HCT116 (cell line): ENCODE data around the gene MAP4. TPM values are rescaled to one million over a fixed set of nuclear protein-coding genes. Genes with fewer than 3 reads are reported as not detected.

Experiments
- ATAC-seq: fragments of 200-7000 bp; cut with Tn5 transposase; 2 replicates; pipeline ENCODE4 v1.9.1; 2020; ENCODE audit warnings: mild to moderate bottlenecking, moderate library complexity
- BruUV-seq: library from RNA; stranded (reverse); fragments of 400-500 nt; replicated peaks from 2 replicates; lab custom pipeline; 2021; lab: Mats Ljungman, UMichigan
- CTCF ChIA-PET: fragments of 300-600 bp; sonication (Branson Sonifier 250); formaldehyde crosslinking; loops from one replicate; lab custom pipeline; 2021; ENCODE audit warnings: antibody characterized with exemption; lab: Charles Lee
- POLR2A ChIA-PET: fragments of 300-600, 350-600 bp; sonication (Branson Sonifier 250); formaldehyde crosslinking; loops from one replicate; lab custom pipeline; 2021; ENCODE audit warnings: antibody characterized with exemption; lab: Charles Lee
- RAD21 ChIA-PET, 2 experiments: fragments of 300-600 bp; sonication (Branson Sonifier 250); formaldehyde crosslinking; loops; one replicate each; lab custom pipeline; 2023; ENCODE audit warnings: low total read pairs in 2 of 2; ENCODE audit not compliant: uncharacterized antibody in 2 of 2, unreplicated experiment in 2 of 2, low non-redundant PET in 1 of 2; lab: Charles Lee
- DNase-seq: peaks from one replicate; pipeline ENCODE4 v3.0.0-alpha.2; 2010; ENCODE audit warnings: low read depth, low spot score
- H2AFZ ChIP-seq: fragments of 200-600 bp; shearing (Covaris generic), sonication (generic); 2 replicates; pipeline ENCODE4 v1.6.1; 2017; ENCODE audit warnings: low read depth, mixed run types, mixed read lengths, antibody characterized with exemption, low read length; ENCODE audit not compliant: poor library complexity, severe bottlenecking
- H3K27ac ChIP-seq: 2 replicates; pipeline ENCODE4 v1.5.1; 2012; ENCODE audit warnings: low read depth, low read length
- H3K27me3 ChIP-seq: fragments of 200-600 bp; sonication (generic); 2 replicates; pipeline ENCODE4 v1.6.1; 2016; ENCODE audit warnings: mixed run types, low read length, mixed read lengths; ENCODE audit not compliant: insufficient read depth
- H3K36me3 ChIP-seq, 2 experiments: fragments of 200-500 bp in 1 of 2; fragments of 200-600 bp in 1 of 2; sonication (Bioruptor generic) in 1 of 2; sonication (generic) in 1 of 2; 2 replicates each; pipeline versions ENCODE4 v1.5.1 to v1.6.1; 2014 to 2016; ENCODE audit warnings: low read length in 2 of 2, inconsistent platforms in 1 of 2, mixed read lengths in 1 of 2, mixed run types in 1 of 2; ENCODE audit not compliant: insufficient read depth in 2 of 2, control insufficient read depth in 1 of 2
- H3K4me1 ChIP-seq, 2 experiments: fragments of 200-600 bp in 1 of 2; sonication (generic) in 1 of 2; 2 replicates each; pipeline versions ENCODE4 v1.5.1 to v1.6.1; 2012 to 2017; ENCODE audit warnings: low read length in 2 of 2, inconsistent platforms in 1 of 2, mild to moderate bottlenecking in 1 of 2, mixed read lengths in 1 of 2, mixed run types in 1 of 2, moderate library complexity in 1 of 2; ENCODE audit not compliant: insufficient read depth in 2 of 2, control insufficient read depth in 1 of 2
- H3K4me2 ChIP-seq: fragments of 200-600 bp; sonication (generic); 2 replicates; pipeline ENCODE4 v1.6.1; 2017; ENCODE audit warnings: mixed run types, low read length, mixed read lengths
- H3K4me3 ChIP-seq, 2 experiments: fragments of 200-600 bp in 1 of 2; sonication (generic) in 1 of 2; replicated peaks in 1 of 2; 2 replicates each; pipeline ENCODE4 v1.5.1; 2011 to 2016; ENCODE audit warnings: low read length in 2 of 2, control low read depth in 1 of 2, low read depth in 1 of 2, mild to moderate bottlenecking in 1 of 2, mixed read lengths in 1 of 2, mixed run types in 1 of 2
- H3K79me2 ChIP-seq: fragments of 200-600 bp; sonication (generic); 2 replicates; pipeline ENCODE4 v1.6.1; 2017; ENCODE audit warnings: mild to moderate bottlenecking, mixed run types, low read length, moderate library complexity, mixed read lengths; ENCODE audit not compliant: insufficient read depth
- H3K9ac ChIP-seq: fragments of 200-600 bp; sonication (generic); 2 replicates; pipeline ENCODE4 v1.6.1; 2016; ENCODE audit warnings: low read length, mixed read lengths
- H3K9me2 ChIP-seq: fragments of 200-600 bp; sonication (generic), shearing (Covaris generic); 2 replicates; pipeline ENCODE4 v1.6.1; 2017; ENCODE audit warnings: mixed run types, mild to moderate bottlenecking, moderate library complexity; ENCODE audit not compliant: insufficient read depth
- H3K9me3 ChIP-seq, 2 experiments: fragments of 200-500 bp in 1 of 2; fragments of 200-600 bp in 1 of 2; sonication (Bioruptor generic) in 1 of 2; sonication (generic) in 1 of 2; 2 replicates each; pipeline ENCODE4 v1.6.1; 2014 to 2017; ENCODE audit warnings: low read length in 2 of 2, mixed read lengths in 2 of 2, inconsistent platforms in 1 of 2, low read depth in 1 of 2, mild to moderate bottlenecking in 1 of 2, mixed run types in 1 of 2, moderate library complexity in 1 of 2; ENCODE audit not compliant: control insufficient read depth in 1 of 2, insufficient read depth in 1 of 2
- H4K20me1 ChIP-seq: fragments of 200-600 bp; sonication (generic), shearing (Covaris generic); 2 replicates; pipeline ENCODE4 v1.6.1; 2017; ENCODE audit warnings: mixed run types, mild to moderate bottlenecking, moderate library complexity; ENCODE audit not compliant: insufficient read depth
- EZH2phosphoT487 ChIP-seq: fragments of 200-600 bp; IDR thresholded peaks from 2 replicates; pipeline ENCODE4 v1.6.1; 2018; ENCODE audit warnings: antibody characterized with exemption, borderline replicate concordance
- POLR2AphosphoS5 ChIP-seq: IDR thresholded peaks from 2 replicates; pipeline ENCODE4 v1.6.1; 2011; ENCODE audit warnings: mild to moderate bottlenecking, low read depth, low read length, moderate library complexity
- RAD21 ChIP-seq: IDR thresholded peaks from 2 replicates; pipeline ENCODE4 v1.6.1; 2012; ENCODE audit warnings: low read depth, mild to moderate bottlenecking
- SRF ChIP-seq: IDR thresholded peaks from 2 replicates; pipeline ENCODE4 v1.6.1; 2012; ENCODE audit warnings: low read depth
- TCF7L2 ChIP-seq: IDR thresholded peaks from 2 replicates; pipeline ENCODE4 v1.7.0; 2011; ENCODE audit warnings: borderline replicate concordance, inconsistent platforms; ENCODE audit not compliant: insufficient read depth, insufficient read length; ENCODE audit errors: extremely low read depth
- ZFX ChIP-seq: fragments of 450-650 bp; IDR thresholded peaks from 2 replicates; pipeline ENCODE4 v1.6.1; 2017
- intact Hi-C: fragments of 100-400 bp; cut with micrococcal nuclease; formaldehyde crosslinking; loops from 2 replicates; pipeline ENCODE4 v1.10.0; 2022
- total RNA-seq: library from RNA; stranded (reverse); gene quantifications from one replicate; pipeline ENCODE4 v1.2.1, GENCODE V29; 2021; ENCODE audit not compliant: unreplicated experiment
- TF ChIP-seq, protein P1 (sequence below): IDR thresholded peaks from 2 replicates; pipeline ENCODE4 v1.6.1; 2012; ENCODE audit warnings: low read depth

MAP4 gene
- total RNA-seq, 1 experiment from 2014 or later: 200 TPM

DNA sequence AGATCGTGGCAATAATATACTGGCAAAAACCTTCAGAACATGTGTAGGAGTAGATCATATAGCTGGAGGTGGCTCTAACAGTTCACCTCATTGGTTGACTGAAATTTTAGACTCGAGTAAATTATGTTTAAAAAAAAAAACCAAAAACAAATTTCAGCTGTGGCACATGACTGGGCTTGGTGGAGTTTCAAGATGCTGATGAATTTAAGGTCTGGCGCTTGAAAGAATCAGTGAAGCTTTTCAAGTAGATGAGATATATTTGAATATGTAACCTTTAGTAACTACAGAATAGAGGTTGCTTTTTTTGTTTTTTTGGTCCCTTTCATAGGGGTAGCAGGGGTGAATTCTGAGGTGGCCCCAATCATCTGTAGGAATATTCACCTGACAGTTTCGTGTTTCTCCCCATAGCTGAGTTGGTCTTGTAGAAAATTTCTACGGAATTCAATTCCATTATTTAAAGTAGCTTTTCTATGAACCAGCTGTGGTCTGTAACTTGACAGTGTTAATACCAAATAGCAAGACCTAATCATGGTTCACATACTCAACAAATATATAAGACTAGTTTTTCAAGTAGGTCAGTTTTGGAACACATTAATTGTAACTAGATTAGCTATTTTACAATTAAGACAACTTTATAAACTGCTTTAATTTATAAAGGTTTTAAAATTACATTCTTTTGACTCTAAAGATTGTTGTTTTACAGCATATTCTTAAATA lies 65.6 kb downstream of the MAP4 start:
- intact Hi-C loops: no loop called here
- no peaks in the 10 kb centered on the region for H3K9me2 ChIP-seq
- ChIA-PET CTCF (no interaction called here), POLR2A (no interaction called here), RAD21 (no interaction called here)
- H3K4me1 ChIP-seq: no peaks in the 10 kb centered on the region
- H3K36me3 ChIP-seq: no peaks in the 10 kb centered on the region
- no peak overlapping the region for H3K4me2 ChIP-seq
- no TSS peak for BruUV-seq
- no peaks in the 10 kb centered on the region for H4K20me1 ChIP-seq
- H3K9me3 ChIP-seq: no peaks in the 10 kb centered on the region
- no peaks in the 10 kb centered on the region for H3K27me3 ChIP-seq
- H2AFZ ChIP-seq: no peak overlapping the region
- H3K27ac ChIP-seq: no peak overlapping the region
- peaks cover 11% of the 10 kb centered on the region; the same call in 1 of the 2 replicates for H3K79me2 ChIP-seq
- TF ChIP-seq SRF (no peak), POLR2AphosphoS5 (no peak), EZH2phosphoT487 (no peak), TCF7L2 (no peak), RAD21 (no peak), ZFX (no peak)
- TF ChIP-seq, protein P1, sequence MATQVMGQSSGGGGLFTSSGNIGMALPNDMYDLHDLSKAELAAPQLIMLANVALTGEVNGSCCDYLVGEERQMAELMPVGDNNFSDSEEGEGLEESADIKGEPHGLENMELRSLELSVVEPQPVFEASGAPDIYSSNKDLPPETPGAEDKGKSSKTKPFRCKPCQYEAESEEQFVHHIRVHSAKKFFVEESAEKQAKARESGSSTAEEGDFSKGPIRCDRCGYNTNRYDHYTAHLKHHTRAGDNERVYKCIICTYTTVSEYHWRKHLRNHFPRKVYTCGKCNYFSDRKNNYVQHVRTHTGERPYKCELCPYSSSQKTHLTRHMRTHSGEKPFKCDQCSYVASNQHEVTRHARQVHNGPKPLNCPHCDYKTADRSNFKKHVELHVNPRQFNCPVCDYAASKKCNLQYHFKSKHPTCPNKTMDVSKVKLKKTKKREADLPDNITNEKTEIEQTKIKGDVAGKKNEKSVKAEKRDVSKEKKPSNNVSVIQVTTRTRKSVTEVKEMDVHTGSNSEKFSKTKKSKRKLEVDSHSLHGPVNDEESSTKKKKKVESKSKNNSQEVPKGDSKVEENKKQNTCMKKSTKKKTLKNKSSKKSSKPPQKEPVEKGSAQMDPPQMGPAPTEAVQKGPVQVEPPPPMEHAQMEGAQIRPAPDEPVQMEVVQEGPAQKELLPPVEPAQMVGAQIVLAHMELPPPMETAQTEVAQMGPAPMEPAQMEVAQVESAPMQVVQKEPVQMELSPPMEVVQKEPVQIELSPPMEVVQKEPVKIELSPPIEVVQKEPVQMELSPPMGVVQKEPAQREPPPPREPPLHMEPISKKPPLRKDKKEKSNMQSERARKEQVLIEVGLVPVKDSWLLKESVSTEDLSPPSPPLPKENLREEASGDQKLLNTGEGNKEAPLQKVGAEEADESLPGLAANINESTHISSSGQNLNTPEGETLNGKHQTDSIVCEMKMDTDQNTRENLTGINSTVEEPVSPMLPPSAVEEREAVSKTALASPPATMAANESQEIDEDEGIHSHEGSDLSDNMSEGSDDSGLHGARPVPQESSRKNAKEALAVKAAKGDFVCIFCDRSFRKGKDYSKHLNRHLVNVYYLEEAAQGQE: no peak
- H3K9ac ChIP-seq: no peak overlapping the region
- DNase-seq (no peak), ATAC-seq (no peak)
- no peak overlapping the region for H3K4me3 ChIP-seq
